HG03342 (cell line): ENCODE measurements around the gene ZCCHC24.

Experiments
- ATAC-seq: cut with Tn5 transposase; IDR thresholded peaks from one replicate; pipeline ENCODE4 v1.9.1; 2021; ENCODE audit warnings: mild to moderate bottlenecking, moderate library complexity; ENCODE audit not compliant: unreplicated experiment

Gene ZCCHC24

DNA sequence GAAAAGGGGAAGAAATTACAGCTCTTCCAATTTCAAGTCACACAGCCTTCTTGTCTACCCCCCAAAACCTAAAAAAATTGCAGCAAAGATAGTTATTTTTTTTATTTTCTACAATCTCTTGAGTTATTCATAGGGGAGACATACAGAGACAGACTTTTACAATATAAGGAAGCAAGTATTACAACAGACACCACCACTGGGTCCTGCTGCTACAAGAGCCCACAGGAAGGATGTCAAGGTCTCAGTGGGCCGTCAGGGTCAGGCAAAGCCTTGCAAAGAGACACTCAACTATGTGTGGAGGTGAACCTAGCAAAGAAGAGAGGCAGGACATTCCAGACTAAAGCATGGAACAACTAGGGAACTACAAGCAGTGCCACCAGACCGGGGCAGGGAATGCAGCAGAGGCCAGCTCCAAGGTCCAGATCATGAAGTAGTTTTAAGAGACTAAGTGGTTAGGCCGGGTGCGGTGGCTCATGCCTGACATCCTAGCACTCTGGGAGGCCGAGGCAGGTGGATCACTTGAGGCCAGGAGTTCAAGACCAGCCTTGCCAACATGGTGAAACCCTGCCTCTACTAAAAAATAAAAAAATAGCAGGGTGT lies 28.2 kb upstream of the ZCCHC24 start:
- no peak for ATAC-seq

DNA sequence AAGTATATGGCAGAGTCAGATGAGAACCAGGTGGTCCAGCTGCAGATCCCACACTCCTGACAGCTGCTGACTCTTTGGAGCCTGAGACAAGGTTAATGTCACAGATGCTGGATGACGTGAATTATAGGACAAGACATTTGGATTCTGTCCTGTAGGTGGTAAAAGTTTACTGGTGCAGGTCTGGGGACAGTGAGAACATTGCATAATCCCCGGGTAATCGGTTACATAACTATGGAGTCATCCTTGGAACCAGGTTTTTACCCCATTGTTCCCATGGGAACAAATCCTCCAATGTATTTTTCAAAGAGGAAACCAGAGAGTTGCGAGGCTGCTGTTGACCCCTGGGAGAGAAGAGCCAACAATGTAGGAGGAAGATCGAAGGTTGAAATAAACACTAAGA lies 27.5 kb upstream of the ZCCHC24 start:
- ATAC-seq, result no peak

DNA sequence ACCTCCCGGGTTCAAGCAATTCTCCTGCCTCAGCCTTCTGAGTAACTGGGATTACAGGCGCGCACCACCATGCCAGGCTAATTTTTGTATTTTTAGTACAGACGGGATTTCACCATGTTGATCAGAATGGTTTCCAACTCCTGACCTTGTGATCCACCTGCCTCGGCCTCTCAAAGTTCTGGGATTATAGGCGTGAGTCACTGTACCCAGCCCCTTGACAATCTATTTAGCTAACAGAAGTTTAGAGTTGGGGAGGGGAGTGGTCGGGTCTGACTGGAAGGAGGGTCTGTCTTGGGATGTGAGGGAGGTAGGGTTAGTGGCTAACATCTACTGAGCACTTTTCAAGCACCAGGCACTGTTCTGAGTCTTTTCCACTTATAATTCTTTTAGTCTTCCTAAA lies 27.0 kb upstream of the ZCCHC24 start:
- ATAC-seq, result no peak

DNA sequence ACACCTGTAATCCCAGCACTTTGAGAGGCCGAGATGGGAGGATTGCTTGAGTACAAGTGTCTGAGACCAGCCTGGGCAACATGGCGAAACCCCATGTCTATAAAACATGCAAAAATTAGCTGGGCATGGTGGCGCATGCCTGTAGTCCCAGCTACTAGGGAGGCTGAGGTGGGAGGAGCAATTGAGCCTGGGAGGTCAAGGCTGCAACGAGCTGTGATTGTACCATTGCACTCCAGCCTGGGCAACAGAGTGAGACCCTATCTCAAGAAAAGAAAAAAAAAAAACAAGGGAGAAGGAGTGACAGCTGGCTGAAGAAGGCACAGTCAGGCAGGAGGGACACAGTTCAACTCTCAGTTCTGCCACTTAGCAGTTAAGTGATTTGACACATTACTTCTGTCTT lies 26.4 kb upstream of the ZCCHC24 start:
- no peak for ATAC-seq

DNA sequence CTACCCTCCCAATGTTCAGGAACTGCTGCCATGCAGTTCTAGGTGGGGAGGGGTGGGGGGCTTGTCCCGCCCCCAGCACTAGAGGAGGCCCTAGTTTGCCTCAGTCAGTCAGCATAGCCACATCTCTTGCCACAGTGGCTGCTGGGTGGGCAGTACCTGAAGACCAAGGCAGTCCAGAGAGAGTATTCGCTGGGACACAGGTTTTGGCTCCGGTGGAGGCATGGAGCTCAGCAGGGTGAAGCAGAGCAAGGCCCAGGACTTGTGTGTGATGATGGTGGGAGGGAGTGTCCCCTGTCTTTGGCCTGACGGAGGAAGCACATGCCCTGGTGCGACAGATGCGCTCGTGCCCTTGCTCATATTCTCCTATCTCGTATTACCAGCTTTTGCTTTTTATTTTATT lies 24.7 kb upstream of the ZCCHC24 start:
- ATAC-seq, result no peak

DNA sequence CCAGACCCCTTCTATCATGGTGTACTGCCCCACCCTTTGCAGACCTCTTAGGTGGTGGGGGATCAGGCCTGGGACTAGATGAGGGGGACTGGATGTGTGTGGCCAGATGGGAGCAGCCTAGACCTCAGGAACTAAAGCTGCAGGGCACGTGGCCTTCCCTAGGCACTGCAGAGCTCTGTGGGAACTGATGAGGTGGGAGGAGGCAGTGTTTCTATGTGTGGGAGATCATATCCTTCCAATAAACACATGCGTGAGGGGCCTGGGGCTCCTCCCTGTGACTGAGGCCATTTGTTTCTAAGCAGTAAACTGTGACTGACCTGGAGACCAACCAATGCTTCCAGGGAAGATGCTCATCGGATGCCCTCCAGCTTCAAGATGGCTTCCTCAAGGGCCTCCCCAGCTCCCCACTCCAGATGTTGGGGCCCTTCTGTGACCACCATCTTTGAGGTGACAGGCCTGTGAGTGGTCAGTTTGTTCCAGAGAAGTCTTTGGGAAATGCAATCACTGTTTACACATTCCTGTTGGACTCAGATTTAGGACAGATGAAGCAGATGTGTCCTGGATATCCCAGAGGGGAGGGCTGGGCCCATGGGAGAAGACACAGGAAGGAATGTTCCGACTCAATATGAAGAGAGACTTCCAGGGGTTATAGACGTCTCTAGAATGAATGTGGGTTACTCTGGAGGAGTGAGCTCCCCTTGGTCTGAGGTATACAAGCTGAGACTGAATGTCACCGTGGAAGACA lies 23.6 kb upstream of the ZCCHC24 start:
- ATAC-seq, result no peak

DNA sequence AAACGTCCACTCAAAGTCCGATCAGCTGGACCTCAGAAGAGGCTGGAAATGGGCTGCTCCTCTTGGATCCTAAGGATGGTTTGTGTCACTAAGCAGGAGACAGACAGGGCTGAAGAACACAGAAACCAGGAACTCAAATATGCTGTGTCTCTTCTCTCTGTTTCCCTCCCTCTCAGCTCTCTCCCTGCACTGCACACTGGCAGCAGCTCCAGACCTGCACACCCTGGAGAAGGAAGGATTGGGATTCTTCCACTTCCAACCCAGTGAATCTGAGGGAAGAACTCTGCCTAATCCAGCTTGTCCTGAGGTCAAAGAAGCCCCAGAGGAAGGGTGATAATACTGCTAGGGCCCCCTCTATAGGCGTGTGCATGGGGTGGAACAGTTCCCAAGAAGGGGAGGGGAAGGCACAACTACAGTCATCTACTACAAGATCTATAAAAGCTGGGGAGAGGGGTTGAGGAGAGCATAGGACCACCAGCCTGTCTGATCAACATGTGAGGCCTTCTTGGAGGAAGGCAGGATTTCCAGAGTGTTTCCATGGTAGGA lies 22.7 kb upstream of the ZCCHC24 start:
- no peak for ATAC-seq

DNA sequence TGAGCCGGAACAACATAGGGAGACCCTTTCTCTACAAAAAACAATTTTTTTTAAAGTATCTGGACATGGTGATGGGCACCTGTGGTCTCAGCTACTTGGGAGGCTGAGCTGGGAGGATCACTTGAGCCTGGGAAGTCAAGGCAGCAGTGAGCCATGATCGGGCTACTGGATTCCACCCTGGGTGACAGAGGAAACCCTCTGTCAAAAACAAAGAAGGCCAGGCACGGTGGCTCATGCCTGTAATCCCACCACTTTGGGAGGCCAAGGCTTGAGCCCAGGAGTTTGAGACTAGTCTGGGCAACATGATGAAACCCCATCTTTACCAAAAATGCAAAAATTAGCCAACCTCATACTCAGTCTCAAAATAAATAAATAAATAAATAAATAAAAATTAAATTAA lies 19.9 kb upstream of the ZCCHC24 start:
- ATAC-seq, result no peak

DNA sequence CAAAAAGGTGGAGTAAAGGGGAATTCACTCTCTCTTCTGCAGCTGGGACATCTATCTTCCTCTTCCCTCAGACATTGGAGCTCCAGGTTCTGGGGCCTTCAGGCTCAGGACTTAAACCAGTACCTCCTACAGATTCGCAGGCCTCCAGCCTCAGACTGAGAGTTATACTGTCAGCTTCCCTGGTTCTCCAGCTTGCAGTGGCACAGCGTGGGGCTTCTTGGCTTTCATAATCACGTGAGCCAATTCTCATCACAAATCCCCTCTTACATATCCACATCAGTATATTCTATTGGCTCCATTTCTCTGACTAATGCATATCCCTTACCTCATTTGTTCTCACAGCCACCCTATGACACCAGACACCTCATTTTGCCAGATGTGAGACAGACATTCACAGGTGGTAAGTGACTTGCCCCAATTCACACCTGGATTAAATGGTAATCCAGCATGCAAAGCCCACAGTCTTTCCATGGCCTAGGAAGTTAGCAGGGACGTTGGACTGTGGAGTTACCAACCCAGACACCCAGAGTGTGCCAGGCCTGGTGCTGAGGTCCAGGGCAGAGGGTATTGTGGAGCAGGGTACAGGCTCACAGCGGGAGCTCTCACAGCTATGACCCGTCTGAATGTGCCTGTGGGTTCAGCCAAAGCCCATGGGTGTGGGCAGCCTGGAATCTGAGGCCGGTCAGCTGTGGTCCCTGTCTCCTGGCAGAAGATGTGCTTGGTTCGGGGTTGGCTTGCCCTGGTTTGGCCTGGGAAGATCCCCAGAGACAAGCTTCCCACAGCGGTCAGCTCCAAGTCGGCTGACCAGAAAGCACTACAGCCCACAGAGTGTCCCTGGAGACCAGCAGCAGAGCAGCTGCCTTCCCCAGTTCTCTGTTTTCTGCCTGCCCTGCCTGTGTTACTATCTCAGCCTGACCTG lies 18.4 kb upstream of the ZCCHC24 start:
- ATAC-seq, result no peak

DNA sequence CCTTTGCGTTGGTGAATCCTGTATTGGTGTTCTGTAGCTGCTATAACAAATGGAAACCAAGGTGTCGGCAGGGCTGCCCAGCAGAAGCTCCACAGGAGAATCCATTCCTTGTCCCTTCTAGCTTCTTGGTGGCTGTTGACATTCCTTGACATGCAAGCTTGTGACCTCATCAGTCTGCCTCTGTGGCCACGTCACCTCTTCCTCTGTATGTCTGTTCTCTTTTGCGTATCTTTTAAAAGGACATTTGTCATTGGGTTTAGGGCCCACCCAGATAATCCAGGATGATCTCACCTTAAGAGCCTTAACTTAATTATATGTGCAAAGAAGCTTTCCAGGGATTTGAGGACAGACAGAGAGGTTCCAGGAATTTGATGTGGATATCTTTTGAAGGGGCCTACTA lies 15.3 kb upstream of the ZCCHC24 start:
- no peak for ATAC-seq

DNA sequence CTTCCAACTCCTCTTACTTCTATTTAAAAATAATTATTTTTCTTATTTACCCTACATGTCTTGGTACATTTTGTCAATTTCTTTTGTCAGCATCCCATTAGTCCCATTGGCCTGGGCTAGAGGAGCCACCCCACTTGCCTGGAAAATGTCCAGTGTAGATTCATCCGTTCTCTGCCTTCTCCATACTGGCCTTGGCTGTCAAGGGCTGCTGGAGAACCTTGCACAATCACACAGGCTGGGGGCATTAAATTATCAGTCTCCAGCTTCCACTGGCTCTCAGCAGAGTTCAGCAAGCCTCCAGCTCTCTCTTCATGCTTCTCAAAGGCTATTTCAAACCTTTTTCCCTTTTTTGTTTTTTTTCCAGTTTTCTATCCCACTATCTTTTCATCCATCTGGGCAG lies 13.8 kb upstream of the ZCCHC24 start:
- ATAC-seq, result no peak

DNA sequence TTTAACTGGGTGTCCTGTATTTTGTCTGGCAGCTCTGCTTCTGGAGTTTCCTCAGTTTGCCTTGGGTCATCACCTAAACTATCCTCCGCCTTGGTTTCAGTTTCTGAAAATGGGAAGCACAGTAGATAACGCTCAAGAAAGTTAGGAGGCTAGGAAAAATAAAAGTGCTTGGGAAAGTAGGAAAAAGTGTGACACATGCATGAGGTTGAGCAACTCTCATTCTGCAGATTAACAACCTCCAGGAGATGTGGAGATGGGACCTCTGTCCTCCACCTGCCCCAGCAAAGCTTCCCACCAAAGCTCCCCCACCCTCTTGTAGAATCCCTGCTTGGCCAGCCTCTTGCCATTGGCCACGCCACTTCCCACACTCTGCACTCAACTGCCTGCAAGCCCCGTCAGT lies 13.1 kb upstream of the ZCCHC24 start:
- no peak for ATAC-seq

DNA sequence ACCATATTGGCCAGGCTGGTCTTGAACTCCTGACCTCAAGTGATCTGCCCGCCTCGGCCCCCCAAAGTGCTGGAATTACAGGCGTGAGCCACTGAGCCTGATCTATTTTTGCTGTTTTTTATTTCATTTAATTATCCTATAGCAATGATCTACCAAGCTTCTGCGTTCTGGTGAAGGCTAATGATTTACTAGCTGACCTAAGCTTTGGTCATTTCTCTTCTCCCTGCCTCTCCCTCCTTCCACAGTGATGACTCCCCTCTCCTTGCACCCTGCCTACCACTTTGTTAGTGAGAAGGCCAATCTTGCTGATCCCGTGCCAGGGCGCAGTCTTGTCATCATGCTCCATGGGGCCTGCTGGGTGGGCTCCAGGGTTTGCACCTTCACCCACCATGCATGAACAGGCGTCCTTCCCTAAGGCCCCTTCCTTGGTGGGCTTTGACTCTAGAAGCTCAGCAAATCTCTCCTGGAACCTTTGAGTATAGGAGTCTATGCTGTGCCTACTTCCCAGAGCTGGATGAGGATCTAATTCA lies 11.9 kb upstream of the ZCCHC24 start:
- no peak for ATAC-seq

DNA sequence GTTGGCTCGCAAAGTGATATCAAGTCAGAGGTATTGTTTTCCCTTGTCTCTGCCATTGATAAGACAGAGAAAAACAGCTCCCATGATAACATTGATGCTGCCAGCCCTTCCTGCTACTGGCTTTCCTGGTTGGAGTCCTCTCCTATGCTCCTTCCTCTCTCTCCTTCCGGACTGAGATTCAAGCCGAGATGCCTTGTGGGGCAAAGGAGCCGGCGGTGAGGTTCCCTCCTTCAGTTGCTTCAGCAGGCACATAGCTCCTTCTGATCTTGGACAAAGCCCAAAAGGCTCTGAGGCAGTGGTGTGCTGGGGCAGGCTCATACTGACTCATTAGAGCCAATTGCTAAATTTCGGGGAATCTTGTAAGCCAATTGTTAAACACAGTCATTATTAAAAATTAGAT lies 8.8 kb upstream of the ZCCHC24 start:
- no peak for ATAC-seq

DNA sequence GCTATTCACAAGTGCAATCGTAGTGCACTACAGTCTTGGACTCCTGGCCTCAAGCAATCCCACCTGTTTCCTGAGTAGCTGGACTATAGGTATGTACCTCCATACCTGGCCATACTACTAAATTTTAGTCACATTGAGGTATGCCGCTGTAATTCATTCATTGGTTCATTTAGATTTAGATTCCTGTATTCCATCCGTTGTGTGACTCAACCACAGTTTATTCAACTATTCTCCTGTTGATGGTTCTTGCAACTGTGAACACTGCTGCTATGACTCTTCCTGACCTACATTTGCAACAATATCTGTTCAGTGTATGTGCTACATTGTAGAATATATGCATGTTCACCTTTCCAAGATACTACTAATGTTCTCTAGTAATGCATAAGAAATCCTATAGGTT lies 8.0 kb upstream of the ZCCHC24 start:
- ATAC-seq, result no peak

DNA sequence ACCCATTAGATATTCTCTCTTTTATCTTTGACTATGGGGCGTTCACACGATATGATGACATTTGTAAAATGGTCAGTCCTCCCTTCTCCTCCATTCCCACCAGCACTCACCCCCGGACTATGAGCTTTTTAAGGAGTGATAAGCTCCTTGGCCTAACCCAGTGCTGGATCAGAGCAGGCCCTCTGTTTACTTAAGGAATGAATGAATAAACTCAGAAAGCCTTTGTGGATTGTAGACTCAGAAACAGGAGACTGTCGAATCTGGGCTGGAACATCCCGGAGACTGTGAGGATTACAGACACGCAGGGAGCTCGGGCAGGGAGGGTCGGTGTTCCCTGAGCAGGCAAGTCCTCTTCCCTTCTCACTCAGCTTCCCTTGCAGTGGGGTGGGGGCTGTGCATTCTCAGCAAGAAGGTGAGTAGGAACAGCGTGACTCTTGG lies 6.8 kb upstream of the ZCCHC24 start:
- no peak for ATAC-seq

DNA sequence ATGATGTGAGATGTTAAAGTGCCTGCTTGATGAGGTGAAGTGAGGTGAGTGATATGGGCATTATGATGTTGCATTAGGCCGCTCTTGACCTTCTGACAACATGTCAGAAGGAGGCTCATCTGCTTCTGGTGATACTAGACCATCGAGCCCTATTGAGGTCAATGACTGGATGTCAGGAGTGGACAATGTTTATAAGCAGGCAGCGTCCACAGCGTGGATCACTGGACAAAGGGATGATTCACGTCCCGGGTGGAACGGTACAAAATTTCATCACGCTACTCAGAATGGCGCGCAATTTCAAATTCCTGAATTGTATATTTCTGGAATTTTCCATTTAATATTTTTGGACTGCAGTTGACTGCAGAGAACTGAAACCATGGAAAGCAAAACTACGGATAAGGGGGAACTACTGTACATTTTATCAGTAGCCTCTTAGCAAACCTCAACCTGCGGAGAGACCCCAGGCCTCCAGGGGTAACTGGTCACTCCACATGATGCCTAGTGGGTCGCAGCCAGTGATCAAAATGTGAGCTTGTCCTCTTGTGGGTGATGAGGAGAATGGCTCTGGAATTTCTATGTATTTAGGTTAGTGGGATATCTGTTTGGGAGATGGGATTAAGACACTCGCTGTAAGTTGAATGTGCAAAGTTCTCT lies 5.7 kb upstream of the ZCCHC24 start:
- no peak for ATAC-seq

DNA sequence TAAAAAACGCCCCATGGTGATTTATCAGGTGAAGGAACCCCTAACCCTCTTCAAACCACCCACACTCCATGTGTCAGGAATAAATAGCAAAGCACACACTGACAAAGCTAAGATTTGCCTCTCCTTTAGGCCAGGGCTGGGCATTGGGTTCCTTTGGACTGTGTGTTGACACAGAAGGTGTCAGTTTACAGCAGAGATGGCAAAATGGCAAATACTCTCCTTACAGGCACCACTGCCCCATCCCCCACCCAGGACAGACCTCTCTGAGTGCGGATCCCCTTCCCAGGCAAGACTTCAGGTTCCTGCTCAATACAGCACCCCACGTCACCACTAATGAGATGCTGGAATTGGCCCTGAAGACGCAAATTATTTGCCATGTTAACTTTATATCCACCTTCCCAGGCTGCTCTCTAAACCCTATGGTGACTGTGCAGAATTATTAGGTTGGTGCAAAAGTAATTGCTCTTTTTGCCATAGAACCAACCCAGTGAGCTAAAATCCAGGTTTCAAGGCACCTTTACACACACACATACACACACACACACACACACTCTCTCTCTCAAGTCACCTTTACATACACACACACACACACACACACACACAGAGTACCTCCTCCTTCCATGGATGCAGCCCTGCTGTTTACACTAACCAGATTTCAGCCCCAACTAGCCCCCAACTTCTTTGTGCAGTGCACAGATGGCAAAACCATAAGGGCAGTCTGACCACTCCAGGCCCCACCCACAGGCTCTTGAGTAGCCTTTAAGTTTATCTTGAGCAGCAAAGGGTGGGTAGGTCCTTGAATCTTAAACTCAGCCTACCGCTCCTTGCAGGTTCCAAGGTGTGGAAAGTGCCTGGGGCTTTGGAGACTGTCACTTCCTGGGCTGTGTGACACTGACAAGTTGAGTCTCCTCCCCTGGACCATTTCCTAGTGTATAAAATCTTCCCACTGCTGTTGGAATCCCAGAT lies 4.0 kb upstream of the ZCCHC24 start:
- no peak for ATAC-seq

DNA sequence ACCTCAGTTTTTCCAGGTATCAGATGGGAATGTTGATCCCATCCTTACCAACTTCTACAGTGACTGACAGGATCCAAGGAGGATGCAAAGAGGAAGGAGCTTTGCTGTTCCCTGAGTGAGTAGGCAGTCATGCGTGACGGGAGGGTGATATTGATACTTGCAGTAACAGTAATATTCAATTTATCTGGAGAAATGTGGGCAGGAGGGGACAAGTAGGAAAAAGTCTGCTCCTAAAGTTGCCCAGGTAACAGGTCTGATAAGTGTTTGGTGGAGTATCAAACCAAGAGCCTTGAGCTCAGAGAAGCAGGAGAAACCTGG lies 3.3 kb upstream of the ZCCHC24 start:
- ATAC-seq, result no peak
